ENCODE results near the gene RAB11FIP2.

RAB11FIP2 gene

DNA sequence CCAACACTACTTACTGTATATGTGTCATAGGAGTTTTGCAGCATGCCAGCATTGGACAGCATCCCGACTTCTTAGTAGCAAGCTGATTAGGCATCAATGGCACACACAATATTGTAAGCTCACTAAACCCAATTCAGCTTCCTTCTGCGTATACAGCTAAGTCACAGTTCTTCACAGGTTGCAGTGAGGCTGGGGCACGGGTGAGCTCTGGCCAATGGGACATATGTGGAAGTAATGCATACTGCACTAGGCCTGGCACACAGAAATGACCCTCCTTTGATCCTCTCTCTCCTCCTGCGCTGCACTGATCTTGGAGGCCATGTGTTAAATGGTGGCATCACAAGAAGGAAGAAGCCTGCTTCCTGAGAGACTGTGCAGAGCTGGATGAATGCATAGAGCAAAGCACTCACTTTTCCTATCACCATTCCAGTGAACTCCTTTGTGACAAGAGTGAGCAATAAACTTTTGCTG lies 11.9 kb downstream of the RAB11FIP2 start:
- no peak for DNase-seq (ENCODE audit: low read depth in 2 of 2)

DNA sequence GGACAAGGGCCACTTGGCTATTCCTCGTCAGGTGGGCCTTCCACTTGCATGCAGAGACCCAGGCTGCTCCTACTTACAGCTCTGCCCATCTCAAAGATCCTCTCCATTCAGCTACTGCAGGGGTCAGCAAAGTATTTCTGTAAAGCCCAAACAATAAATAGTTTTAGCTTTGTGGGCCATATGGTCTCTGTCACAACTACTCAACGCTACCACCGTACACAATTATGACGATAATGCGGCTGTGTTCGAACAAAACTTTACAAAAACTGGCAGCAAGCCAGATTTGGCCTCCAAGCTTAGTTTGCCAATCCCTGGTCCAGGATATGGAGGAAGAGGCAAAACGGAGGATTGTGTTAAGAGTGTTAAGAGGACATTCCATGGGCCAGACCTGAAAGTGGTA lies 12.8 kb downstream of the RAB11FIP2 start:
- no peak for DNase-seq (ENCODE audit: low read depth in 2 of 2)

DNA sequence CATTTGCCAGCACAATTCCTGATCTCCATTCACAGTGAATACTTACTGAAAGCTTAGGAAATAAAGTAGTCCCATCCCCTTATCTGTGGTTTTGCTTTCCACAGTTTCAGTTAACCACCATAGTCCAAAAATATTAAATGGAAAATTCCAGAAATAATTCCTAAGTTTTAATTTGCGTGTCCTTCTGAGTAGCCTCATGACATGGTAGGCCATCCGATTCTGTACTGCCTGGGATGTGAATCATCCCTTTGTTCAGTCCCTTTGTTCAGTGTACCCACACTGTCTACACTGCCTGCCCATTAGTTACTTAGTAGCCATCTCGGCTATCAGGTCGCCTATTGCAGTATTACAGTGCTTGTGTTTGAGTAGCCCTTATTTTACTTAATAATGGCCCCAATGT lies 14.2 kb downstream of the RAB11FIP2 start:
- no peak for DNase-seq (ENCODE audit: low read depth in 2 of 2)

DNA sequence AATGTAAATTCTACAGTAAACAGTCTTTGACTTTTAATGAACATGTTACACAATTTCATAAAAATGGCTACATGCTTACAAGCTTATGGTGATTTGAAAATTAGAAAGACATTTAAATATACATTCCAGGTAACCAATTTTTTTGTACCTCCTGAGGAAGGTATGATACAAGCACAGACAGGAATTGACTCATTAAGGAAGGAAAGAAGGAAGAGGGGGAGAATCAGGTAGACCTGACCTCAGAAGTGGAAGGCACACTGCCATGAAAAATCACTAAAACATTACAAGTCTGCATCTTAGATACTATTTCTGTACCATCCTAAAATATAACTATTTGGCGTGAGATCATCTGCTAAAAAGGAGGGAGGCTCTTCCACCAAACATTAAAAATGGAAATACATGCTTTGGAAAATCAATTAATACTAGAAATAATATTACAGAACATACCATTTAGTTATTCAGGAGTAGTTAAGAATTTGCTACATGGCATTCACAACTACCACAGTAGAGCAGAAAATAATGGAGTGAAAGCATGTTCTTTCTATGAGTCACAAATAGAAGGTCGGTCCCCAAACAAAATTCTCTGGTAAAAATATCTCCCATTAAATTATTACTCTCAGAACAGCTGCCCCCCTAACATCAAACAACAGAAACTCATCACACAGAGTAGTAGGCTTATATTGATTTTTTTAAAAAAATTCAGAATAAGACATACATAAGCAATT lies 15.2 kb downstream of the RAB11FIP2 start:
- no peak for DNase-seq (ENCODE audit: low read depth in 2 of 2)

DNA sequence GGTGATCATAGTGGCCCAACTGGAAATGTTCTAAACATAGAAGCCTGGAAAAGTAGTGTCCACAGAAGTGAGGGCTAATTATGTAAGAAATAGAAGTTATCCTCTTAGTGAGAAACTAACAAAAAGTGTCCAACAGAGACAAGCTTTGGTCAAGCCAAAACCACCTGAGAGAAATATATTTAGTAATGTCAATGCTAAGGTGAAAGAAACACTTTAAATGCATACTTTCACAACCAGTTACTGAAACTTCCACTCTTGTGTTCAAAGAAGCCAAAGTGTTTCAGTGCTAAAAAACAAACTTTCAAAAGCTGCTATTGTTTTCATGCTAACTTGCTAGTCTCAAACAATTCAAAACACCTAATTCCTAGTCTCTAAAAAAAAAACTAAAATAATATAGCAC lies 18.1 kb downstream of the RAB11FIP2 start:
- no peak for DNase-seq (ENCODE audit: low read depth in 2 of 2)

DNA sequence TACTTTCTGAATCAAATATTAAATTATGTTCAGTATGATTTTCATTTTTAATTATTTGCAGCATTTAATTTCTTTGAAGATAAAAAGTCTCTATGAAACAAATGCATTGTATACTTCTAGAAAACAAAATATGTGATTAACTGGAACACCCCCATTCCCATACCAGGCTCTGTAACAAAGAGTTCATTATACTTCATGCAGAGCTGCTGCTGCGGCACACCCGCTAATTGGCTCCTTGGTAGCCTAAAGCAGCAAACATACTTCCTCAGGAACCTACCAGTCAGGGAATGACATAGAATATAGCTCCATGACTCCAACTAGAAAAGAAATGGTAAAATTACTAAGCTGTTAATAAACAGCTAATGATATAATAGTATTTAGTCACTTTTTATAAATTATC lies 19.3 kb downstream of the RAB11FIP2 start:
- no peak for DNase-seq (ENCODE audit: low read depth in 2 of 2)

DNA sequence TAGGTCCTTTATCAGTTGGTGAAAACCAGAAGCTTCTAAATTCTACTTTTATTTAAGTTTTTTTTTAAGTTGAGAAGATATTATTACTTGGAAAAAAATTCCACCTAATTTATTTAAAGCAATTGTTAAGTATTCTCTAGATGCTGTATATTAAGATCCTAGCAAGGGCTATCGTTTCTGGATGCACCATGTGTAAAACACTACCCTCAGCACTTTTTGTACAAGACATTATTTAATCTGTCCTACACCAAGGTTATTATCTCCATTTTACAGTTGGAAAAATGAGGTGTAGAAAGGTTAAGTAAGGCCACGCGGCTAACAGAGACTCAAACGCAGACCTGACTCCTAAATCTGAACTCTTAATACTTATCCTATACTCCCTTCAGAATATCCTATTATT lies 19.8 kb downstream of the RAB11FIP2 start:
- DNase-seq (ENCODE audit: low read depth in 2 of 2), result no peak

DNA sequence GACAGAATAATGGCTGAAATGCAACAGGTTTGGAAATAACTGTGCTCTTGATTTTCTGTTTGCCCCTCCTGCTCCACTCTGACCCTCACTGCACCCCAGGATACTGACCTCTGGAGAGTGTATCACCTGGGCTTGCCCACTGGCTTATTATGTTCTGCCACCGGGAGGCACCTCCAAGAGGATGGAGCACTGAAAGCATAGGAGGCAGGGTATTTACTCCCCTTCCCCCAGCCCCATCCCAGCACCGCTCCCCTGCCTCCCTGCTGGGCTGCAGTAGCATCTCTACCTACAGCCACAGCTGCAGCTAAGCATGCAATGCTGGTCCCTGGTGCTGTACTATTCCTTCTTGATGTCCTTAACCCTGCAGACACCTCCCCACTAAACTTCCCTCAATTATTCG lies 26.4 kb downstream of the RAB11FIP2 start:
- DNase-seq (ENCODE audit: low read depth in 2 of 2), result no peak

DNA sequence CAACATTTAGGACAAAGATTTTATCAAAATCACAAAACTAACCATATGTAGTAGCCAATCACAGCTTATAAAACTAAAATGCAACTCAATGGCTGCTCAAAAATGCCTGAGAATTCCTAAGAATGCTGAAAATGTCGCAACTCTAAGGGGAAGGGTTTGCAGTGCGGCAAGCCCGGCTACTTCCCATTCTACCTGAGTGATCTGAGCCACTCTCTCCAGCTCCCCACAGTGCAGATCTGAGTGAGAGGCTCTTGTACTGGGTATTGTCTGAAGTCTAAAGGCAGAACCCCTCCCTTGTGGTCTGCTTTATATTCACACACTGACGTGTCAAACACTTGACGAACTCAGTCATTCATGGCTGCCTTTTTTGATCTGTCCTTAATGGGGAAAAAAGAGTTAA lies 28.9 kb downstream of the RAB11FIP2 start:
- no peak for DNase-seq (ENCODE audit: low read depth in 2 of 2)

DNA sequence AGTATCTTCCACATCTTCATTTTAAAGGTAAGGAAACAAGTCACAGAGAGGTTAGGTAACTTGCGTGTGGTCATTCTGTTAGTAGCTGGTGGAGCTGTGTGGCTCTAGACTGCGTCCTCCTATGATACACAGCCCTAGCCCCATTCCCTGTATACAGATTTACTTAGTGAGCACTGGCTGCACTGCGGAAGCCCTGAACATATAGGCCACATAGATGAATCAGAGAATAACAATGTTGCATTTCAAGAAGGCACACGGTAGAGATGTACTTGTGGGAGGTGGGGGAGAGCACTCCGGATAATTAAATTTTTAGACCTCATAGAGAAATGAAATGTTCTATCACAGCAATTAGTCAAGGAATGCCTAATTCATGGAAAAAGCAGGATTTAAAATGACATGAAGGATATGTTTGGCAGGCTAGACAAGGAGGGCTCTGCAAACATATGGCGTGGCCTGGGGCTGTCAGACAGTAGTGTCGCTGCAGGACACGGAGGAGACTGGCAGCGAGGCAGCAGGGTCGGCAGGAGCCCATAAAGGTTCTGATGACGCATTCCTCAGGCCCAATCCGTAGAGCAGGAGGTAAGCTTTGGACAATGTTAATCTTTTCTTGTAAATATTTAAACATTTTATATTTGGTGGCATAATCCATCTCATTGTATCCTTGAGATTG lies 29.5 kb downstream of the RAB11FIP2 start:
- DNase-seq (ENCODE audit: low read depth in 2 of 2), result no peak

DNA sequence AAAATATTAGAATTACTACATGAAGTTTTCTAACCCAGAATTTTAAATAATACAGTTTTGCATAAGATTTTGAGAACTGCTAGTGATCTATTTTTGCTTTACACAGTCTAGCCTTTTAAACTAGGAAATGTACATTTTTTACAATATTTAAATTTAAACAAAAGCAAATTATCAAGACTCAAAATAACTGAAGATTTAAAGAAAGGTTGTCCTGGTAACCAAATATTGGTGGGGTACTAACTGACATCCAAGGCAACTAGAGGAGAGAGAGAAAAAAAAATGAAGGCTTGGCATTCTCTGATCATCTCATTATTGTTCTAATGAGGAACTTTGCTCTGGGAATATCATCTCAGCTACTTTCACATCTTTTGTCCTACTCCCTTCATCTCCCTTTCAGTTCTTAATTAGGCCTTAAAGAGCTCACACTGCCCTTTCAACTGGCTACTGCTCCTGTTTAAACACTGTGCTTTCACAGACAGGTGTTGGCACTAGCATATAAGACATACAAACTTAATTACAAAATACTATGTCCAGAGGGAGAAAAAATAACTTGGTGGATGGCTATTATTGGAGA lies 33.7 kb downstream of the RAB11FIP2 start:
- DNase-seq (ENCODE audit: low read depth in 2 of 2), result no peak

DNA sequence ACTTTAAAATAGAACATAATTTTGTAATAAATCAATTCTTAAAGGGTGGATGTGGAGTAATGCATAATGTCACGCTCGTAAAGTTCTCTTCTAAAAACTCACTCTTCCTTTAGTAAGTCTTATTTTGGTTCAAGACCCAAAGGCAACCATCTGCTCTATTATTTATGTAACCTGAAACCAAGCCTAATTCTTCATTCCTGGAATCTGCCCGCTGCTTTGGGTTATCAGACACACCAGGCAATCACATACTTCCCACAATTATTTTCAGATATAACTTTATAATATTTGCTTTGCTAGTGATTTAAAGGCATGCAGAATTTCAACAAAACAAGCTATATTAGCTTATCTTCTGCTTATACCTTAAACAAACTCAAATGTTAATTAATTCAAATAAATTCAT lies 39.0 kb downstream of the RAB11FIP2 start:
- DNase-seq (ENCODE audit: low read depth in 2 of 2), result no peak

DNA sequence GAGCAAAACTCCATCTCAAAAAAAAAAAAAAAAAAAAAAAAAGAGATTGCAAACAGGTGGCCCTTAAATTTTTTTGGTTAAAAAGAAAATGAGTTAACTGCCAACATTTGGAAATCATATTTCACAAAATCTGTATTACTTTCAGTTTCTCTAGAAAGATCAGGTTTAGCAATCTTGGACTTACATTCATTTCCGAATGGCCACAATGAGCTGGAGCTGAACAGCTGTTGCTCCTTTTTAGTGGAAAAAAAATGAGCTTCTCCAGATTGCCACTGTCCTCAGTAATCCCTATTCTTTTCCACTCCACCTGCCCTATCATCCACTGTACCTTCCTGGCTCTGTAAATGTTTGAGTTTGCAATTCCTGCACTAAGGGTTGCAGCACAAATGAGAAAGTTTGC lies 43.6 kb downstream of the RAB11FIP2 start:
- no peak for DNase-seq (ENCODE audit: low read depth in 2 of 2)

DNA sequence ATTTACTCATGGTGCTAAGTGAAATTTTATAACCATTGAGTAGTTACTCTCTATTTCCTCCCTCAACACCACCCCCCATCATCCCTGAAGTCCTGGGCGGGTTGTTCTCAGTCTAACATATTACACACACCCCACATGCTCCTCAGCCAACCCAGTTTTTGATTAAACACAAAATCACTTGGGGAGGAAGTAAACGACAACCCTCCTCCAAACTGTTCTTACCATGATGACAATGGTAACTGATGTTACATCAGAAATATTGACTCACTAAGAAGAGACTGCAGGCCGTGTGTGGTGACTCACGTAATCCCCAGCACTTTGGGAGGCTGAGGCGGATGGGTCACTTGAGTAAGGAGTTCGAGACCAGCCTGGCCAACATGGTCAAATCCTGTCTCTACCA lies 44.2 kb downstream of the RAB11FIP2 start:
- DNase-seq (ENCODE audit: low read depth in 2 of 2), result peak in 1 of 2 donors; percentile 1

DNA sequence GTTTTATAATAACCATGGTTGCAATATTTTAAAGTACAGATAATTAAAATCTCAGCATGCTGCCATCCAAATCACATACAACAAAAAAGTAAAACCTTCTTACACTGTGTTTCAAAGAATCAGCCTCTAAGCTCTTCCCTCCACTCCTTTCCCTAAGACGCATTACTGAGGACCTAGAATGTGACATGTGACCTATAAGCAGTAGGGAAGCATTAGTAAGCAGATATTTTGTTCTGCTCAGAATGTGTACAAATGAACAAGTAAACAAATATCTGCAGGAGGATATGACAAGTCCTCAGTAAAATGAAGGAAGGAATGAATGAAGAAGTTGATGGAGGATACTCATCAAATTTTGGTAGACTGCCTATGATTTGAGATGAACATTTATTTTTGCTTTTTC lies 49.1 kb downstream of the RAB11FIP2 start:
- DNase-seq (ENCODE audit: low read depth in 2 of 2), result no peak

DNA sequence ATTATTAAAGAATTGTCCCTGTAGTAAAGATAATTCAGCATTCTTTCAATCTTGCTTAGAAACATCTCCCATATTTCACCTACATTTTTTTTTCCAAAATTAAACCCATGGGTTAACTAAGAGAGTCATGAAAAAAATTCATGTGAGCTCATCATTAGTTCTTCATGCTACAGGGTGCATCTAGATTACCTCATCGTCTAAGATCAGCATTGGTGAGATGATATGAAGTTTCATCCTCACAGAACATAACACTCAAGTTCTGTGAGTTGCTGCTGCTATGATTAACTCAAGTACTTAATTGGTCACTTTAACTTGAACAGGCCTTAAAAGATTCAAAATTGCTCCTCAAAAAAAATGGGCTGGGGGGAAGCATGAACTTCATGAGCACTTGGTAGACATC lies 50.0 kb downstream of the RAB11FIP2 start:
- no peak for DNase-seq (ENCODE audit: low read depth in 2 of 2)

DNA sequence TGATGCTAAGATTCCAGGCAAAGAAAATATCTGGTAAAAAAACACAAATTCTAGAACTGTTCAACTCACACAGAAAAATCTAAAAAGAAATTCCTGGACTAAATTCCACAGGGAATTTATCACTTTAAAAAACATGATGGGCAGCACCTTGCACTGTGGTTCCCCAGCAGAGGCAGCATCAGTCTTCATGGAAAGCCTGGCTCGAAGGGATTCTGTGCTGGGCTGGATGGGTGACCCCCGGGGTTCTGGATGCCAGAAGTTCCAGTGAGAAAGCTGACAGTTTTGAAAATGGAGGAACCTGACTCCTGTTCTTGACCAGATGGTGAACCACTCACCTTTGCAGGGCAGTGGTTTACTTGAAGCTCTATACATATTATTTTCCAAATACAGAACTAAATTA lies 52.0 kb downstream of the RAB11FIP2 start:
- no peak for DNase-seq (ENCODE audit: low read depth in 2 of 2)

DNA sequence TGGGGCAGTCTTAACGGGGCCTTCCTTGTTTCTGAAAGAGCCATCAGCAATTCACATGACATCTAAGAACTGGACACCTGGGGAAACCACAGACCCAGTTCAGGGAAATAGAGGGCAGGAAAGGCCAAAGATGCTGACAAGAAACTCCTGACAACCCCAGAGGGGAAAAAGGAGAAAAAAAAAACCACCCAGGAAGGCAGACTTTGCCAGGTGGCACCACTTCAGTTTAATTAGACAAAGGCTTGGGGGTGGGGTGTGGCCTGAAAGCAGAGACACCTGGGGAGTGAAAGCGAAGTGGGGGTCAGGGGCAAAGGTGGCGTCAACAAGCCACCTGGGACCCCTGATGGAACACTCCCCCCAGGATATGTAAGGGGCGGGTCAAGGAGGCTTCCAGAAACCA lies 53.6 kb downstream of the RAB11FIP2 start:
- no peak for DNase-seq (ENCODE audit: low read depth in 2 of 2)

DNA sequence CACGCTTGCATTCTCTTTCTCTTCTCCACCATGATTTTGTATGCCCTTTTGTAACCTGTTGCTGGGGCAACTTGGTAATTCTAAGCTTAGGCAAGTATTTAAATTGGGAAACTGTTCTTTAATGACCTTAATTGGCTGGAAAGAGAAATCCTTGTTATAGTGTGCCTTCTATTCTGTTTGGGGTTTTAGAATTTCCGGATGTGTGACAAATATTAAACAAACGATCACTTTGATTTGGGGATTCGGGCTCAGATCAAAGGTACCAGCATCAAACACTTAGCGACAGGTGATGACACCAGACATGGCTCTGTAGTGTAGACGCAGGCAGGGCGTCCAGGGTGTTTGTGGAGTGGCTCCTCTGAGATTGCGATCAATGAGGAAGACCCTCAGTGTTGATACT lies 55.0 kb downstream of the RAB11FIP2 start:
- DNase-seq (ENCODE audit: low read depth in 2 of 2), result no peak

DNA sequence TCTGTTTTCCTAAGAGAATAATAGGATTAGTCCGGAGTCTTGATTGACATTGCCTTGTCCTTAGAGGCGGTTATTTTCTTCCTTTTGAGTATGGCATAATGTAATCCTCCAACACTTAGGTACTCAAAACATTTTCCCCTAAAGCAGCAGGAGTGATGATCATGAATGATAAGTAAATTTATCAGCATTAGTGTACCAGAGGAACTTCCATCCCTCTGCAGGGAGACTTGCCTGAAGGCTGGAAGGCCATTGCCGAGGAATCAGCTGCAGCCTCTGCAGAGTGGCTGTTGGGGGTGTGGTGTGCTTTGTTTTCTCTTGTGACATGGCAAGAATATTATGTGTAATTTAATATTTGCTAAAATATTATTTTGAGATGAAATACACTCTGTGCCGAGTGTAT lies 56.8 kb downstream of the RAB11FIP2 start:
- no peak for DNase-seq (ENCODE audit: low read depth in 2 of 2)

DNA sequence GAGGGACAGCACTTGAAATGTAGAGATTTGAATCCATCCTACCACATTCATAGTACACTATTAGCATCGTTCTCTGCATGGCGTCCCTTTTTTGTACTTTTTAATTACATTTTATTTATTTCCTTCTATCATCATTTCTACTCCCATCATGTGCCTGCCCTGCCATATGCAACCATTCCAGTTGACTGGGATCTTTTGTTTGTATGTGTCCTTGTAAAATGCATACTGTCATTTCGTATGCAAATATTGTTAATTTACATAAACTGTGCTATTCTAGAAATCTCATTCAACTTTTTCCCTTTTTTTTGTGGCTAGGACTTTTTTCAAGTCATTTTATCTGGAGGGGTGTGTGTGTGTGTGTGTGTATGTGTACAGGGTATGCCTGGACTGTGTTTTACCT lies 57.9 kb downstream of the RAB11FIP2 start:
- no peak for DNase-seq (ENCODE audit: low read depth in 2 of 2)

DNA sequence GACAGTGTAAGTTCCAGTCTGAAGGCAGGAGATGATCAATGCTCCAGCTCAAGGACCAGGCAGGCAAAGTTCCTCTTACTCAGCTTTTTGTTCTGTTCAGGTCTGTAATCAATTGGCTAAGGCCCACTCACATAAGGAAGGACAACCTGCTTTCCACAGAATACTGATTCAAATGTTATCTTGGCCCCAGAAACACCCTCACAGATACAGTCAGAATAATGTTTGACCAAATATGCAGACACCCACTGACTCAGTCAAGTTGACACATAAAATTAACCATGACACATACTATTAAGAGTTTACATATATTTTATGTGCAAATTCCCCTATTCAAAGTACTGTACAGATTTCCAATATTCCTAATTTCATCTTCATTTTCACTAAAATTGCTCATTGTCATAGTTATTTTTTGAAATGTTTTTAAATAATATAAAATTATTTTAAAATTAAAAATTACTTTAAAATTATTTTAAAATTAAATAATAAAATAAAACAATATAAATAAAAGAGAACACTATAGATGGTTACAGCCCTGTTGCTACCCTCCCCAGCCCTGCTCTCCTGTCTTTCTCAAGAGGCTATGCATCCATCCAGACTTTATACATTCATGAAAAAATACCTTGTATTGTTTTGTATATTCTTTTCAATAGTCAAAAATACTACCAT lies 59.4 kb downstream of the RAB11FIP2 start:
- DNase-seq (ENCODE audit: low read depth in 2 of 2), result no peak

DNA sequence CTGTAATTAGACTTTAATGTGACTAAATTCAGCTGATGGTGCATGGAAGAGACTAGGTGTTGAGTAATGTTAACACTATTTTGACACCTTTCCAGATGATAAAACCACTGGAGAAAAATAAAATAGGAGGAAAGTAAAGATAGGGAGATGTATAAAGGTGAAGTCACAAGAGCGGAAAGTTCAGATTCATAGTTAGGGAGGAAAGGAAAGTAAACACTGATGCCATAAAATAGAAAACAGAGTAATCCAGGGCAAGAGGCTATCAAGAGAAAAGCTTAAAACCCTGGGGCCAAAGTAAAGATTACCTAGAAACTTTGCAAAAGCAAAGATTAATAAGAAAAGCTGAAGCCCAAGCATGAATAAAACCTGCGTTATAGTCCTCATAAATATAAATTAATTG lies 62.8 kb downstream of the RAB11FIP2 start:
- no peak for DNase-seq (ENCODE audit: low read depth in 2 of 2)
